Panc1 (cell line): ENCODE measurements around the gene SARS1.

Source experiments
- CTCF ChIP-seq: fragments of 450-650 bp; IDR thresholded peaks from 2 replicates; pipeline ENCODE4 v1.5.1; 2017; ENCODE audit warnings: mild to moderate bottlenecking
- TCF7L2 ChIP-seq: IDR thresholded peaks from 2 replicates; pipeline ENCODE4 v1.6.1; 2011; ENCODE audit warnings: mild to moderate bottlenecking, low read depth, low read length, inconsistent platforms

DNA sequence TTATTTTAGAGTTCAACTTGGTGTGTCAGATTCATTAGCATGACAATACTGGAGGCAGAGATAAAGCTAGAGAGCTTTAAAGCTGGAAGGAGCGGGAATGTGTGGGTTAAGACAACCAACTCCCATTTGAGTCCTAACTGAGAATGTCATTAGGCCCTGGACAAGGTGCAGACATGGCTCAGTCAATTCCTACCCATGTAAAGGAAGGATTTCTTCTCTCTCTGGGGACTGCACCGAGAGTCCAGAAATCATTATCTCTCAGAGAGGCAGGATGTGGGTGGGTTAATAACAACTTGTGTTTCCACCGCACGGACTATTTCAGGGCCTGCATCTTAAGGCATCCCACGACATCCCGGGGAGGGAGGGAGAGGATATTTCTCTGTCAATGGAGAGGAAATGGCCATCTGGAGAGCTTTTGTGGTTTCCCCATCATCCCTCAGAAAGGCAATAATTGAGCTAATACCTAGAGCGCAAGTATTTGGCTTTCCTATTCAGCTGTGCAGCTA is 46.7 kb upstream of the SARS1 start:
- TF ChIP-seq CTCF (no peak), TCF7L2 (no peak)
